Mucosa of stomach (tissue), 1 donor: ENCODE data around the gene LEP.

ENCODE experiments used
- H3K27me3 ChIP-seq: one replicate; pipeline ENCODE4 v1.7.0; 2013; ENCODE audit warnings: mild to moderate bottlenecking, low read length; ENCODE audit not compliant: control insufficient read depth, insufficient read depth
- H3K36me3 ChIP-seq: one replicate; pipeline ENCODE4 v1.7.0; 2013; ENCODE audit warnings: low read length; ENCODE audit not compliant: control insufficient read depth, insufficient read depth
- H3K4me1 ChIP-seq: one replicate; pipeline ENCODE4 v1.7.0; 2013; ENCODE audit warnings: mild to moderate bottlenecking, low read length; ENCODE audit not compliant: control insufficient read depth, insufficient read depth
- H3K4me3 ChIP-seq: one replicate; pipeline ENCODE4 v1.7.0; 2013; ENCODE audit warnings: low read length
- H3K9ac ChIP-seq: one replicate; pipeline ENCODE4 v1.7.0; 2013; ENCODE audit warnings: mild to moderate bottlenecking, low read length, moderate library complexity
- H3K9me3 ChIP-seq: one replicate; pipeline ENCODE4 v1.7.0; 2013; ENCODE audit warnings: mild to moderate bottlenecking, low read length, moderate library complexity; ENCODE audit not compliant: control insufficient read depth
- donor health status: Pancreatic carcinoma.

LEP gene

GRCh38 chr7:128215739-128216138 is 25.3 kb upstream of the LEP start:
- Histone ChIP-seq H3K4me3 (no peak overlapping the region), H3K4me1 (no peaks in the 10 kb centered on the region), H3K36me3 (no peaks in the 10 kb centered on the region)

DNA sequence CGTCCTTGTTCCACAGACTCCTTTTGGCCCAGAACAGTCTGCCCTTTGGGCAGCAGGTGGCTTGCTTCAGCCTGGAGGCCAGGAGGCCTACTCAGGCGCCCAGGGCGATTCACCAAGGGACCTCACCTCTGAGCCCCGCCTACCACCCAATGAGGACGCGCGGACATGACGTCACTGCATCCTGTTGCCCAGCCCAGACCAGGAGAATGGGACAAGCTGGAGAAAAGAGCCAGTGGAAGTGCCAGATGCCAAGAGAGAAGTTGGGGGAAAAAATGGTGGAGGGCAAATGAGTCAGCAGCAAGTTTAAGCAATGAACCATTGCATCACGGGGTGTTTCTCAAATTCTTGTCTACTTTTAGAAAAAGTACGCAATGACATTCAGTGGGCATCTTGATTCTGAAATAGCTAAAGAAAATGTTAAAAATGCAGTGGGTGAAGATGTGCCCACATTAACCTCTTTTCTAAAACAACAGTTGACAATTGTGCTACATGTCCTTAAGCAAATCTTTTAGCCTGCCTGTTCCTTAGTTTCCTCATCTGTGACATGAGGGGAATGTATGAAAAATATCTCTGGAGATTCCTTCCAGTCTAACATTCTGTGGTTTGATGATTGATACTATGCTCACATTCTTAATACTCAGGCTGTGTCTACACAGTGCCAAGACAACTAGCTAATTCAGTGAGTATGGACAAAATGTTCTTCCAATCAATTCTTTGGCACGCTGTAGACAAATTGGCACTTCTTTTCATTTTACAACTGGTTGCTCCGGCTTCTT is 23.9 kb upstream of the LEP start:
- no peak overlapping the region for H3K9ac ChIP-seq
- H3K4me3 ChIP-seq: no peak overlapping the region
- H3K4me1 ChIP-seq: no peaks in the 10 kb centered on the region
- H3K36me3 ChIP-seq: no peaks in the 10 kb centered on the region
- H3K9me3 ChIP-seq: no peaks in the 10 kb centered on the region
- H3K27me3 ChIP-seq: peaks cover 6% of the 10 kb centered on the region

More at GRCh38 chr7:128215739-128216138, 25.3 kb upstream of the LEP start:
- Histone ChIP-seq H3K9ac (no peak overlapping the region), H3K9me3 (no peaks in the 10 kb centered on the region), H3K27me3 (peaks cover 9% of the 10 kb centered on the region)

DNA sequence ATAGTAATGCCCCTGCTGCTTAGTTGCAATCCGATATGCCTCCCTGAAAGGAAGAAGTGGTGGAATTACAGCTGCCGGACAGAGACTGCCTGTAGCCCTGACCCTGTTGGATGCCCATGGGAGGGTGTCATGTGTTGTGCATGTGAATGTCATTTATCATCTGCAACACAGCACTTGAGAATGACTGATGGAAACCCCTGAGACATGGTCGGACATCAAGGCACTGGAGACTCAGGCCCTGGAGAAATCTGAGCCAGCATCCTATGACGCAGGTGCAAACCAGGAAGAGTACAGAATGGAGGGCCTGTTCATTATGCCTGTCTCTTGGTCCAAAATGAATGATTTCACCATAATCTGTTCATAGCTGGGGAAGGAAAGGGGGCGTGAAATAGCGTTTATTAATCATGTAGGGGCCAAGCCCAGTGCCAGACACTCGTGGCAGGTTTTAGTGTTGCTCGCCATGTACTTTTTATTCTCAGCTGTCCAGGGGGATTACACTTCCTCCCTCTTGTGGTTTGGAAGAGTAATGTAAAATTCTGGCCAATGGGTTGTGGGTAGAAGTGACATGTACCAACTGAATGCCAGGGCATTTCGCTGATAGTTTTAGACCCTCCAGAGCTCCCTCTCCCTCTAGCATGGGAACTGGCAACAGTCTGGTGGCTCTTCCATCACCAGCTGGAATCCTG is 23.0 kb upstream of the LEP start:
- no peaks in the 10 kb centered on the region for H3K9me3 ChIP-seq
- no peaks in the 10 kb centered on the region for H3K4me1 ChIP-seq
- H3K27me3 ChIP-seq: peaks cover 4% of the 10 kb centered on the region
- H3K4me3 ChIP-seq: no peak overlapping the region
- no peaks in the 10 kb centered on the region for H3K36me3 ChIP-seq
- no peak overlapping the region for H3K9ac ChIP-seq

DNA sequence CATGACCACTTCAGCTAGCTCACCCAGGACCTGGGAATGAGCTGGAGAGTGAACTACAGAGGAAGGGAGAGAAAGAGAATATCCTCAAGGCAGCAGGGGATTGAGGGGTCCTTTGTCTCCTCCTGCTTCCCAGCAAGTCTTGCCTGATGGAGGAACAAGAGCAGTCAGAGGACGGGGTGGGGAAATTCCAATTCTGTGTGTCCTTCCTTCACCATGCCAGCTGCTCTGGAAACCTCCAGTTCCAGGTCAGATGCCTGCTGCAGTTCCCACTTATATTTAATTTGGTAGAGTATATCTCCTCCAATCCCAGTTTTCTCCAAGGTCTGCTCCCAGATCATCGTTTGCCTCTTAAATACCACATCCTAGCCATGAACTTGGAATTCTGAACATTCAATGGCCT is 21.4 kb upstream of the LEP start:
- Histone ChIP-seq H3K27me3 (peaks cover 4% of the 10 kb centered on the region), H3K36me3 (no peaks in the 10 kb centered on the region), H3K4me3 (no peak overlapping the region), H3K4me1 (no peaks in the 10 kb centered on the region), H3K9me3 (no peaks in the 10 kb centered on the region), H3K9ac (no peak overlapping the region)

GRCh38 chr7:128221929-128222403 is 19.1 kb upstream of the LEP start:
- Histone ChIP-seq H3K9me3 (no peaks in the 10 kb centered on the region), H3K4me3 (no peak overlapping the region), H3K27me3 (peaks cover 4% of the 10 kb centered on the region), H3K36me3 (no peaks in the 10 kb centered on the region), H3K9ac (no peak overlapping the region), H3K4me1 (no peaks in the 10 kb centered on the region)

DNA sequence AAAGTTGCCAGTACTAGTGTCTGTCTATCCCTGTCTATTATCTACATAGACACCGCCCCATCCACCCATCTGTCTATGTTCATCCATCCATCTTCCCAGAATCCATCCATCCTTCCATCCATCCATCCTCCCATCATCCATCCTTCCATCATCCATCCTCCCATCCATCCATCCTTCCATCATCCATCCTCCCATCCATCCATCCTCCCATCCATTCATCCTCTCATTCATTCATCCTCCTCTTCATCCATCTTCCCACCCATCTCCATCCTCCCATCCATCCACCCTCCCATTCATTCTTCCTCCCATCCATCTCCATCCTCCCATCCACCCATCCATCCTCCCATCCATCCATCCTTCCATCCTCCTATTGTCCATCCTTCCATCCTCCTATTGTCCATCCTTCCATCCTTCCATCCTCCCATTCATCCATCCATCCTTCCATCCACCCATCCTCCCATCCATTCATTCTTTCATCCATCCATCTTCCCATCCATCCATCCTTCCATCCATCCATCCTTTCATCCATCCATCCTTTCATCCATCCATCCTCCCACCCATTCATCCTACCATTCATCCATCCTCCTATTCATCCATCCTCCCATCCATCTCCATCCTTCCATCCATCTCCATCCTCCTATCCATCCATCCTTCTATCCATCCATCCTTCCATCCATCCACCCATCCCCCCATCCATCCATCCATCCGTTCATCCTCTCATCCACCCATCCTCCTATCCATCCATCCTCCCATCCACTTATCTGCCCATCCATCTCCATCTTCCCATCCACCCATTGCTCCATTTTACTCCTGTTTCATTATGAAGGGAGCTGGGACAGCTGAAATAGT is 14.7 kb upstream of the LEP start:
- Histone ChIP-seq H3K4me1 (no peaks in the 10 kb centered on the region), H3K9ac (no peak overlapping the region), H3K36me3 (no peaks in the 10 kb centered on the region), H3K4me3 (no peak overlapping the region), H3K27me3 (peaks cover 4% of the 10 kb centered on the region), H3K9me3 (no peaks in the 10 kb centered on the region)

DNA sequence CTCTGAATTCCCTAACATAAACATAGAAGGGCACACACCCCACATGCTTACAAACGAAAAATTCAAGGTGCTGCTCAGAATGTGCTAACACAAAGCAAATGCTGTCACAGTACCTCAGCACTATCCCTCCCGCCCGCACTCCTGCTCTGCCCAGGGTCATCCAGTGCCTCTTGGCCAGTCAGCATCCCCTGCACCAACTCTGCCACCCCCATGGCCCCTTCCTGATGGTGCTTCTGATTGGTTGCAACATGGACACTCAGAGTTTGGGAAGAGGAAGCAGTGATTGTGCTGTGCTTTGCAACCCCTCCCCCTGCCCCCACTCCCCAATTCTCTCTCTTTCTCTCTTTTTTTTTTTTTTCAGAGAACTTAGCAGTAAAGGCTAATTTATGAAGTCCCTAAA is 13.8 kb upstream of the LEP start:
- peaks cover under 1% of the 10 kb centered on the region for H3K27me3 ChIP-seq
- H3K9ac ChIP-seq: no peak overlapping the region

DNA sequence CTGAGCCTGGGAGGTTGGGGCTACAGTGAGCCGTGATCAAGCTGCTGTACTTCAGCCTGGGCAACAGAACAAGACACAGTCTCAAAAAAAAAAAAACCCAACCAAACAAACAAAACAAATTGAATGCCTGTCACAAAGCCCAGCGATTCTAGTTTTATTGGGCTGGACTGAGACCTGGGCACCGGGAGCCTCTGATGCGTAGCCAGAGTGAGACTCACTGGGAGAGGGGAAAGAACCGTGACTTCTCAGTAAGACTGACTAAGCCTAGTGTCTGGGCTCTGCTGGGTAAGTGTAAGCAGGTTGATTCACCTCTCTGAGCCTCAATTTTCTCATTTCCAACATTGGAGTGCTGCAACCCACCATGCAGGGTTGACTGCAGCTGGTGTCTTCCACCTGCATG is 10.1 kb upstream of the LEP start:
- H3K27me3 ChIP-seq: no peaks in the 10 kb centered on the region
- no peak overlapping the region for H3K4me3 ChIP-seq
- no peak overlapping the region for H3K9ac ChIP-seq
- no peaks in the 10 kb centered on the region for H3K9me3 ChIP-seq
- H3K36me3 ChIP-seq: no peaks in the 10 kb centered on the region
- H3K4me1 ChIP-seq: no peaks in the 10 kb centered on the region

More for the DNA sequence above, 13.8 kb upstream of the LEP start:
- Histone ChIP-seq H3K4me3 (no peak overlapping the region), H3K9me3 (no peaks in the 10 kb centered on the region), H3K4me1 (no peaks in the 10 kb centered on the region), H3K36me3 (no peaks in the 10 kb centered on the region)

GRCh38 chr7:128231677-128232076 is 9.4 kb upstream of the LEP start:
- H3K27me3 ChIP-seq: no peaks in the 10 kb centered on the region
- no peaks in the 10 kb centered on the region for H3K4me1 ChIP-seq
- H3K36me3 ChIP-seq: no peaks in the 10 kb centered on the region
- no peak overlapping the region for H3K9ac ChIP-seq
- no peaks in the 10 kb centered on the region for H3K9me3 ChIP-seq
- no peak overlapping the region for H3K4me3 ChIP-seq

GRCh38 chr7:128233471-128233870 is 7.6 kb upstream of the LEP start:
- Histone ChIP-seq H3K4me1 (no peaks in the 10 kb centered on the region), H3K27me3 (no peaks in the 10 kb centered on the region), H3K36me3 (no peaks in the 10 kb centered on the region), H3K4me3 (no peak overlapping the region), H3K9ac (no peak overlapping the region), H3K9me3 (no peaks in the 10 kb centered on the region)

DNA sequence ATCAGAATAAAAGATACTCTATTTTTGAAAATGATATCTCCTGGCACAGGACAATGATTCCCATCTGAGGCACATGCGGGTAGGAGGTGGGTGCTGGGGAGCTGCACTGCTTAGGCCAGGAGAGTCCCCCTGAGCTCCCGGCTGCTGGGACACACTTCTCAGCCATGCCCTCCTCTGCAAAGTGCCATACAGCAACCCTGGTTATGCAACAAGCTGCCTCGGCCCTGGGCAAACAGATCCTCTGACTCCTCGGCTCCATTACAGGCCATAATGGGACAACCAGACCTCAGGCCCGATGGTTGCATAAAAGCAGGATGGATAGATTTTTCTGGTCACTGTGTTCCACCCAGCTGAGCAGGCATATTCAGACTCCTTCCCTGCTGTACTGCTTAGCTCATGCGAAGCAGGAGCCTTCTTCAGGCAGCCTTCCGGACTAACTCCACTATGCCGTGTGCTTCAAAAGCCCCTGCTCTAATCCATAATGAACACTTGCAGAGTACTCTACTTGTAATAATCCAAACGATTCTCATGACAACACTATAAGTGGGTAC is 6.5 kb upstream of the LEP start:
- Histone ChIP-seq H3K9me3 (no peaks in the 10 kb centered on the region), H3K4me1 (no peaks in the 10 kb centered on the region), H3K27me3 (no peaks in the 10 kb centered on the region), H3K36me3 (no peaks in the 10 kb centered on the region), H3K9ac (no peak overlapping the region), H3K4me3 (no peak overlapping the region)
